Trophoblast cell (in vitro differentiated cells and primary cell): ENCODE results near the gene SOCS6.
A peak's percentile ranks its signal among the peaks of the same experiment; 100 is the strongest.
"Not testable (repeated sequence)": the region's sequence is repeated elsewhere in the genome, so short reads cannot be mapped to it uniquely, and the experiment has no call there.

ENCODE experiments used
- DNase-seq, 2 donors: peaks; one replicate each; pipeline ENCODE4 v3.0.0-alpha.2; 2016
- H2AFZ ChIP-seq: 2 replicates; pipeline ENCODE4 v1.6.1; 2013; ENCODE audit warnings: low read length, moderate library complexity, mild to moderate bottlenecking; ENCODE audit not compliant: insufficient read depth, poor library complexity
- H2AK5ac ChIP-seq: 2 replicates; pipeline ENCODE4 v1.6.1; 2013; ENCODE audit warnings: mild to moderate bottlenecking, low read length
- H2BK120ac ChIP-seq: 2 replicates; pipeline ENCODE4 v1.6.1; 2013; ENCODE audit warnings: low read length, mild to moderate bottlenecking, moderate library complexity; ENCODE audit not compliant: insufficient read depth, poor library complexity
- H2BK12ac ChIP-seq: 2 replicates; pipeline ENCODE4 v1.6.1; 2013; ENCODE audit warnings: mild to moderate bottlenecking, low read length, moderate library complexity
- H2BK5ac ChIP-seq: 2 replicates; pipeline ENCODE4 v1.6.1; 2013; ENCODE audit warnings: low read length, low read depth, moderate library complexity, mild to moderate bottlenecking; ENCODE audit not compliant: poor library complexity
- H3K14ac ChIP-seq: 2 replicates; pipeline ENCODE4 v1.6.1; 2013; ENCODE audit warnings: mild to moderate bottlenecking, low read length
- H3K18ac ChIP-seq: 2 replicates; pipeline ENCODE4 v1.6.1; 2013; ENCODE audit warnings: mild to moderate bottlenecking, low read length
- H3K23ac ChIP-seq: 2 replicates; pipeline ENCODE4 v1.6.1; 2013; ENCODE audit warnings: low read length
- H3K27ac ChIP-seq: 2 replicates; pipeline ENCODE4 v1.5.1; 2013; ENCODE audit warnings: low read depth, mild to moderate bottlenecking, inconsistent platforms, low read length, moderate library complexity
- H3K27me3 ChIP-seq: 2 replicates; pipeline ENCODE4 v1.6.1; 2013; ENCODE audit warnings: inconsistent platforms, mild to moderate bottlenecking, low read length, moderate library complexity; ENCODE audit not compliant: insufficient read depth
- H3K36me3 ChIP-seq, 2 experiments: 1 replicate in 1 of 2; 2 replicates in 1 of 2; pipeline ENCODE4 v1.6.1; 2013; ENCODE audit warnings: low read length in 2 of 2, mild to moderate bottlenecking in 2 of 2, moderate library complexity in 1 of 2; ENCODE audit not compliant: insufficient read depth in 2 of 2, control insufficient read depth in 1 of 2
- H3K4ac ChIP-seq: 2 replicates; pipeline ENCODE4 v1.6.1; 2013; ENCODE audit warnings: low read depth, mild to moderate bottlenecking, low read length, moderate library complexity
- H3K4me1 ChIP-seq, 2 experiments: 1 replicate in 1 of 2; 2 replicates in 1 of 2; pipeline ENCODE4 v1.6.1; 2013; ENCODE audit warnings: low read length in 2 of 2, mild to moderate bottlenecking in 2 of 2, moderate library complexity in 1 of 2; ENCODE audit not compliant: insufficient read depth in 2 of 2, control insufficient read depth in 1 of 2
- H3K4me2 ChIP-seq: 2 replicates; pipeline ENCODE4 v1.6.1; 2013; ENCODE audit warnings: inconsistent platforms, mild to moderate bottlenecking, low read length, moderate library complexity
- H3K4me3 ChIP-seq: 2 replicates; pipeline ENCODE4 v1.5.1; 2013; ENCODE audit warnings: mild to moderate bottlenecking, low read depth, low read length, inconsistent platforms
- H3K79me1 ChIP-seq: one replicate; pipeline ENCODE4 v1.6.1; 2013; ENCODE audit warnings: low read length
- H3K79me2 ChIP-seq: 2 replicates; pipeline ENCODE4 v1.6.1; 2013; ENCODE audit warnings: low read length, mild to moderate bottlenecking; ENCODE audit not compliant: control insufficient read depth, insufficient read depth, poor library complexity
- H3K9ac ChIP-seq: 2 replicates; pipeline ENCODE4 v1.6.1; 2013; ENCODE audit warnings: mild to moderate bottlenecking, low read length
- H3K9me3 ChIP-seq: 2 replicates; pipeline ENCODE4 v1.6.1; 2013; ENCODE audit warnings: low read depth, mild to moderate bottlenecking, control low read depth, inconsistent platforms, low read length; ENCODE audit not compliant: insufficient read depth
- H4K12ac ChIP-seq: 2 replicates; pipeline ENCODE4 v1.6.1; 2013; ENCODE audit warnings: low read depth, mild to moderate bottlenecking, low read length, moderate library complexity
- H4K8ac ChIP-seq: 2 replicates; pipeline ENCODE4 v1.6.1; 2013; ENCODE audit warnings: low read depth, mild to moderate bottlenecking, low read length, moderate library complexity
- H4K91ac ChIP-seq: one replicate; pipeline ENCODE4 v1.6.1; 2013; ENCODE audit warnings: low read depth, mild to moderate bottlenecking, low read length, moderate library complexity
- WGBS: extraction: QIAGEN DNeasy Blood & Tissue Kit; methylation state at CpG from one replicate; pipeline ENCODE4 v1.1.7; 2013; ENCODE audit warnings: missing lambda C conversion rate; ENCODE audit not compliant: insufficient read length, insufficient coverage; ENCODE audit errors: extremely low coverage; 5-methylcytosine and 5-hydroxymethylcytosine counted together

Gene SOCS6

DNA sequence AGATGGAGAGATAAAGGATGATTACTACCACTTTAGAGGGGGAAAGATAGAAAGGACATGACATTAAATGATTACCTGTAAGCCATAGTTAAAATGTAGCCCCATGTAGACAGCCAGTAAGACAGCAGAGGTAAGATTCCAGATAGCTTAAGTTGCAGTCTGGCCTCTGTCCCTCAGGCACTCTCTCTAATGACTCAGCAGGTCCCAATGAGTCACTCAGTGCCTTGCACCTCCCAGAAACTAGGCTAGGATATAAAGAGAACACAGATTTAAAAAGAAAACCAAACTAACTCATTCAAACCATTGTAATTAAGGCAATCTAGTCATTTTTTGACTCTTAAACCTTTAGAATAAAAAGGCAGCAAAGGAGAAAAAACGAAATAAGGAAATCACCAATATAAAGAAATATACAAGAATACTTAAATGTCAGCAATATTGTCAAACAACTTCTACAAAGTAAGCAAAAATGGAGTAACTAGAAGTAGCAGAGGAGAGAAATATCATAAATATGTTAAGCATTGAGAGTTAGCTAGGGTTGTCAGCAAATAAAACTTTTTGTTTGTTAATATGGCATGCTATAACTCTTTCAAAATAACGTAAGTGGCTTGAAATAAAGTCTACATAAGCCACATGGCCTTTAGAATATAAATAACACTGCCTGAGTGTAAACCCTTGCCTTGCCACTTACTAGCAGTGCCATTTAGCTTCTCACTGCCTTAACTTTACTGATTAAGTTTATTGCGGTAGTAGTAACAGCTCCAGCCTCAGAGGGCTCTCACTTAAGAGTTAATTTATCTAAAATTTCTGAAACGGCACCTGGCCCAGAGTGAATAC lies 48.5 kb downstream of the SOCS6 start:
- H4K12ac ChIP-seq: no peak overlapping the region
- H3K27me3 ChIP-seq: no peaks in the 10 kb centered on the region
- peaks cover 0 to 7% of the 10 kb centered on the region in 2 experiments for H3K36me3 ChIP-seq
- H3K4ac ChIP-seq: no peak overlapping the region
- H4K8ac ChIP-seq: no peak overlapping the region
- no peak overlapping the region for H3K4me3 ChIP-seq
- peaks cover 2% of the 10 kb centered on the region for H3K9me3 ChIP-seq
- peaks cover 23% of the 10 kb centered on the region for H3K79me1 ChIP-seq
- no peak overlapping the region for H2BK5ac ChIP-seq
- H3K9ac ChIP-seq: no peak overlapping the region
- no peak overlapping the region for H3K18ac ChIP-seq
- H3K79me2 ChIP-seq: peaks cover 3% of the 10 kb centered on the region
- H2BK12ac ChIP-seq: no peak overlapping the region
- H3K4me1 ChIP-seq: peaks cover 11 to 14% of the 10 kb centered on the region in 2 experiments
- no peak overlapping the region for H3K23ac ChIP-seq
- H3K27ac ChIP-seq: peak overlapping the region; percentile 48
- H4K91ac ChIP-seq: no peak overlapping the region
- no peak overlapping the region for H2BK120ac ChIP-seq
- no peak overlapping the region for H2AK5ac ChIP-seq
- H3K4me2 ChIP-seq: no peak overlapping the region
- peak; percentile 89 to 91 for DNase-seq
- no CpG with 5 or more reads among the region's 4 CpGs for whole genome bisulfite sequencing
- no peak overlapping the region for H2AFZ ChIP-seq
- no peak overlapping the region for H3K14ac ChIP-seq

DNA sequence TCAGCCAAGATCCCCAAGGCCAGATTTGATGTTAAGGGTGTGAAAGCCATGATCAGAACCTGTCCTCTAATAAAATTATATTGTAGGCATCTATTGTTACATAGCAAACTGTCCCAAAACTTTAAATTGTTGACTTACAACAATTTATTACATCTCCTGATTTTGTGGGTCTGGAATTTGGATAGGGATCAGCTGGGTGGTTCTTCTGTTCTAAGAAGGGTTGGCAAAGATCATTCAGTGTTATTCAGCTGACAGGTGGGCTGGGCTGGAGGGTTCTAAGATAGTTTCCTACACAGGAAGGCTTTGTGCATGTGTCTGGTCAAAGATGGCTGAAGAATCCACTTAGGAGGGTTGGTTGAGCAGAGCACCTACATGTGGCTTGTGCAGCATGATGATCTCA lies 50.0 kb downstream of the SOCS6 start:
- Histone ChIP-seq H2BK120ac (peak overlapping the region; percentile 69), H3K27ac (peak overlapping the region; percentile 6), H3K27me3 (no peaks in the 10 kb centered on the region)

DNA sequence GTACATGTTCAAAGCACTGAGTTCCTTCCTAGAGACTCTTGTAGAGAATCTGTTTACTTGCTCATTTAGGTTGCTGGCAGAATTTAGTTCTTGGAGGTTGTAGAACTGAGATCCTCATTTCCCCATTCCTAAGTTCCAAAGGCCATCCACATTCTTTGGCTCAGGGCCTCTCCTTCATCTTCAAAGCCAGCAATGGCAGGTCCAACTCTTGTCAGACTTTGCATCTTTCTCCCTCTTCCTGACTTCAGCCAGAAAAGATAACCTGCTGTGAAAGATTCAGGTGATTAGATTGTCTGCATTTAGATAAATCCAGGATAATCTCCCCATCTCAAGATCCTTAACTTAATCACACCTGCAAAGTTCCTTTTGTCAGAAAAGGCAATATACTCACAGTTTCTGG lies 51.1 kb downstream of the SOCS6 start:
- H2AK5ac ChIP-seq: no peak overlapping the region
- no peak overlapping the region for H3K9ac ChIP-seq
- H3K4ac ChIP-seq: no peak overlapping the region
- peaks cover under 1% of the 10 kb centered on the region for H3K9me3 ChIP-seq
- no peak overlapping the region for H3K23ac ChIP-seq
- no peak overlapping the region for H4K8ac ChIP-seq
- no peak overlapping the region for H4K12ac ChIP-seq
- H3K14ac ChIP-seq: no peak overlapping the region
- no peak overlapping the region for H3K4me2 ChIP-seq
- H3K36me3 ChIP-seq: peaks cover 0 to 6% of the 10 kb centered on the region in 2 experiments
- H3K18ac ChIP-seq: no peak overlapping the region
- peak overlapping the region; percentile 37 for H3K27ac ChIP-seq
- peak overlapping the region; percentile 55 for H4K91ac ChIP-seq
- peak; percentile 67 to 91 for DNase-seq
- no peaks in the 10 kb centered on the region for H3K27me3 ChIP-seq
- no peak overlapping the region for H2AFZ ChIP-seq
- peaks cover 8 to 9% of the 10 kb centered on the region in 2 experiments for H3K4me1 ChIP-seq
- H3K79me2 ChIP-seq: peaks cover 3% of the 10 kb centered on the region
- H2BK5ac ChIP-seq: no peak overlapping the region
- H2BK12ac ChIP-seq: no peak overlapping the region
- peaks cover 16% of the 10 kb centered on the region for H3K79me1 ChIP-seq
- H3K4me3 ChIP-seq: no peak overlapping the region
- no peak overlapping the region for H2BK120ac ChIP-seq

More for the DNA sequence above, 50.0 kb downstream of the SOCS6 start:
- H3K4me2 ChIP-seq: no peak overlapping the region
- no peak overlapping the region for H2AFZ ChIP-seq
- peak overlapping the region; percentile 82 for H2BK5ac ChIP-seq
- peak overlapping the region; percentile 16 for H3K14ac ChIP-seq
- peak overlapping the region; percentile 81 for H4K91ac ChIP-seq
- no peak overlapping the region for H4K12ac ChIP-seq
- H3K79me2 ChIP-seq: peaks cover 3% of the 10 kb centered on the region
- H3K9ac ChIP-seq: no peak overlapping the region
- no peak overlapping the region for H3K4ac ChIP-seq
- H3K4me3 ChIP-seq: no peak overlapping the region
- H3K79me1 ChIP-seq: peaks cover 21% of the 10 kb centered on the region
- H3K9me3 ChIP-seq: peaks cover 2% of the 10 kb centered on the region
- peaks cover 0 to 7% of the 10 kb centered on the region in 2 experiments for H3K36me3 ChIP-seq
- no peak overlapping the region for H3K23ac ChIP-seq
- H2BK12ac ChIP-seq: peak overlapping the region; percentile 96
- no peak for DNase-seq
- peak overlapping the region; percentile 35 for H4K8ac ChIP-seq
- H2AK5ac ChIP-seq: peak overlapping the region; percentile 26
- peaks cover 9 to 11% of the 10 kb centered on the region in 2 experiments for H3K4me1 ChIP-seq
- H3K18ac ChIP-seq: no peak overlapping the region

DNA sequence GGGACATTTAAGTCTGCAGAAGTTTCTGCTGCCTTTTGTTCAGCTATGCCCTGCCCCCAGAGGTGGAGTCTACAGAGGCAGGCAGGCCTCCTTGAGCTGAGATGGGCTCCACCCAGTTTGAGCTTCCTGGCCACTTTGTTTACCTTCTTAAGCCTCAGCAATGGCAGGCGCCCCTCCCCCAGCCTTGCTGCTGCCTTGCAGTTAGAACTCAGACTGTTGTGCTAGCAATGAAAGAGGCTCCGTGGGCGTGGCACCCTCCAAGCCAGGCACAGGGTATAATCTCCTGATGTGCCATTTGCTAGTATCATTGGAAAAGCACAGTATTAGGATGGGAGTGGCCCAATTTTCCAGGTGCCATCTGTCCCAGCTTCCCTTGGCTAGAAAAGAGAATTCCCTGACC lies 59.6 kb downstream of the SOCS6 start:
- no CpG with 5 or more reads among the region's 3 CpGs for WGBS

More for the DNA sequence above, 59.6 kb downstream of the SOCS6 start:
- not testable (repeated sequence) for H3K14ac ChIP-seq, H3K27ac ChIP-seq, H2AK5ac ChIP-seq, H4K12ac ChIP-seq, H3K9me3 ChIP-seq, H3K9ac ChIP-seq, H3K79me1 ChIP-seq, H3K36me3 ChIP-seq, H3K4me3 ChIP-seq, H3K18ac ChIP-seq, H2AFZ ChIP-seq, H3K23ac ChIP-seq, H2BK12ac ChIP-seq, H4K8ac ChIP-seq, H2BK5ac ChIP-seq, H4K91ac ChIP-seq, DNase-seq, H3K27me3 ChIP-seq, H3K4me1 ChIP-seq, H3K4ac ChIP-seq, H3K4me2 ChIP-seq, H2BK120ac ChIP-seq, H3K79me2 ChIP-seq
